Retinal pigment epithelial cell (primary cell): ENCODE measurements around the gene RASGRP4.
"Not testable (repeated sequence)": the region's sequence is repeated elsewhere in the genome, so short reads cannot be mapped to it uniquely, and the experiment has no call there.

ENCODE experiments used
- DNase-seq: peaks from one replicate; pipeline ENCODE4 v3.0.0-alpha.2; 2010; ENCODE audit warnings: low read depth
- H3K4me3 ChIP-seq: 2 replicates; pipeline ENCODE4 v1.5.1; 2011; ENCODE audit warnings: mild to moderate bottlenecking, low read length, control low read depth, moderate library complexity
- CTCF ChIP-seq: conservative IDR thresholded peaks from 2 replicates; pipeline ENCODE4 v1.5.1; 2011; ENCODE audit warnings: low read depth, low read length, control low read depth, inconsistent platforms

Gene RASGRP4

GRCh38 chr19:38417146-38417543 is 8.9 kb downstream of the RASGRP4 start:
- TF ChIP-seq CTCF, result no peak
- no peak overlapping the region for H3K4me3 ChIP-seq

GRCh38 chr19:38413416-38413815 is 12.6 kb downstream of the RASGRP4 start:
- no peak overlapping the region for H3K4me3 ChIP-seq
- DNase-seq, result no peak
- no peak for TF ChIP-seq CTCF

More at GRCh38 chr19:38417146-38417543, 8.9 kb downstream of the RASGRP4 start:
- DNase-seq, result no peak

- DNase-seq, result no peak
Measured at GRCh38 chr19:38412961-38413360, 13.1 kb downstream of the RASGRP4 start.

GRCh38 chr19:38412491-38412890 is 13.5 kb downstream of the RASGRP4 start:
- DNase-seq, result no peak
- H3K4me3 ChIP-seq, result no peak overlapping the region
- no peak for TF ChIP-seq CTCF

More at GRCh38 chr19:38412961-38413360, 13.1 kb downstream of the RASGRP4 start:
- H3K4me3 ChIP-seq, result no peak overlapping the region
- TF ChIP-seq CTCF, result no peak

- not testable (repeated sequence) for H3K4me3 ChIP-seq, DNase-seq
Measured at GRCh38 chr19:38411898-38412297, 14.1 kb downstream of the RASGRP4 start.

- no peak overlapping the region for H3K4me3 ChIP-seq
- TF ChIP-seq CTCF, result no peak
- no peak for DNase-seq
Measured at GRCh38 chr19:38411041-38411712, 14.8 kb downstream of the RASGRP4 start.

- H3K4me3 ChIP-seq, DNase-seq: not testable (repeated sequence)
Measured at GRCh38 chr19:38410407-38410806, 15.6 kb downstream of the RASGRP4 start.

- DNase-seq, result no peak
- H3K4me3 ChIP-seq, result no peak overlapping the region
- TF ChIP-seq CTCF, result no peak
Measured at GRCh38 chr19:38409631-38410133, 16.3 kb downstream of the RASGRP4 start.
